ENCODE data around the gene NHSL1. TPM values are rescaled to one million over a fixed set of nuclear protein-coding genes. Genes with fewer than 3 reads are reported as not detected.

Gene NHSL1
- total and polyA plus RNA-seq, 7 donors, result 0.08 to 2.3 (median 1.2) TPM

GRCh38 chr6:138382498-138383265, 116.6 kb downstream of the NHSL1 start:
- H3K9me3 ChIP-seq, result no peaks in the 10 kb centered on the region
- H3K27me3 ChIP-seq (ENCODE audit: insufficient read depth in 3 of 3, low read length in 2 of 3), result no peaks in the 10 kb centered on the region
- no peaks in the 10 kb centered on the region for H3K36me3 ChIP-seq (ENCODE audit: insufficient read depth in 1 of 2, low read depth in 1 of 2)
- no peak overlapping the region for H3K27ac ChIP-seq
- TF ChIP-seq, protein P1, sequence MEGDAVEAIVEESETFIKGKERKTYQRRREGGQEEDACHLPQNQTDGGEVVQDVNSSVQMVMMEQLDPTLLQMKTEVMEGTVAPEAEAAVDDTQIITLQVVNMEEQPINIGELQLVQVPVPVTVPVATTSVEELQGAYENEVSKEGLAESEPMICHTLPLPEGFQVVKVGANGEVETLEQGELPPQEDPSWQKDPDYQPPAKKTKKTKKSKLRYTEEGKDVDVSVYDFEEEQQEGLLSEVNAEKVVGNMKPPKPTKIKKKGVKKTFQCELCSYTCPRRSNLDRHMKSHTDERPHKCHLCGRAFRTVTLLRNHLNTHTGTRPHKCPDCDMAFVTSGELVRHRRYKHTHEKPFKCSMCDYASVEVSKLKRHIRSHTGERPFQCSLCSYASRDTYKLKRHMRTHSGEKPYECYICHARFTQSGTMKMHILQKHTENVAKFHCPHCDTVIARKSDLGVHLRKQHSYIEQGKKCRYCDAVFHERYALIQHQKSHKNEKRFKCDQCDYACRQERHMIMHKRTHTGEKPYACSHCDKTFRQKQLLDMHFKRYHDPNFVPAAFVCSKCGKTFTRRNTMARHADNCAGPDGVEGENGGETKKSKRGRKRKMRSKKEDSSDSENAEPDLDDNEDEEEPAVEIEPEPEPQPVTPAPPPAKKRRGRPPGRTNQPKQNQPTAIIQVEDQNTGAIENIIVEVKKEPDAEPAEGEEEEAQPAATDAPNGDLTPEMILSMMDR (IDR thresholded peaks at IDR 0.05), result no peak
- intact Hi-C loops (cut with DNase I), result no loop called here
- no peak overlapping the region for H3K4me3 ChIP-seq
- 79 to 83% (median 80%) methylated on average over 8 of the region's 8 CpGs for WGBS, 3 donors
- no peaks in the 10 kb centered on the region for H3K4me1 ChIP-seq
- DNase-seq (no peak), ATAC-seq (no peak)

DNA sequence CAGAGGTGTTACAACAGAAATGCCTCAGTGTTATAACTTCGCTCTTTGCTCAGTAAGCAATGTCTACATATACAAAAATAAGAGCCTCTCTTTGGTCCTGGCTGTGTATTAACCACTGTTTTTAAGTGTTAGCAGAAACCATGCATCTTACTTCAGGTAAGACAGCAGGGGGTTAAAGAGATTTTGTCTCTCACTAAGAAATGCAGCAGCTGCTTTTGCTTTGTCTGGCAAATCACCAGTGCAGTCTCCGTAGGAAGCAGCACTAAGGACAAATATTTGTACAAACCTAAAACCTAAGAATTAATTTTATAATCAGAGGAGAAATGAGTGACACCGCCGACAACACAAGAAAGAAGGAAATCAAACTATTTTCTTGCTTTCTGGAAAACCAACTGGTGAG, 120.8 kb downstream of the NHSL1 start:
- no peaks in the 10 kb centered on the region for H3K27me3 ChIP-seq (ENCODE audit: insufficient read depth in 3 of 3, low read length in 2 of 3)
- TF ChIP-seq, protein P1 (IDR thresholded peaks at IDR 0.05), result no peak
- DNase-seq (no peak), ATAC-seq (no peak)
- intact Hi-C loops (cut with DNase I), result no loop called here
- no peak overlapping the region for H3K4me3 ChIP-seq
- H3K36me3 ChIP-seq (ENCODE audit: insufficient read depth in 1 of 2, low read depth in 1 of 2), result no peaks in the 10 kb centered on the region
- no peaks in the 10 kb centered on the region for H3K9me3 ChIP-seq
- H3K4me1 ChIP-seq, result no peaks in the 10 kb centered on the region
- H3K27ac ChIP-seq, result no peak overlapping the region
- 70 to 81% (median 74%) methylated on average over 4 of the region's 4 CpGs for WGBS, 3 donors

GRCh38 chr6:138377844-138378243, 121.5 kb downstream of the NHSL1 start, which contains the start of gene SMIM28:
SMIM28 (plus strand) TSS chr6:138377905; CDS start chr6:138378073, 168 bp downstream.
- Histone ChIP-seq H3K27me3 (ENCODE audit: insufficient read depth in 3 of 3, low read length in 2 of 3) (no peaks in the 10 kb centered on the region), H3K9me3 (no peaks in the 10 kb centered on the region), H3K27ac (no peak within 1 kb of the TSS), H3K36me3 (ENCODE audit: insufficient read depth in 1 of 2, low read depth in 1 of 2) (no peaks in the 10 kb centered on the region), H3K4me3 (no peak within 1 kb of the TSS), H3K4me1 (no peaks in the 10 kb centered on the region)
- WGBS, 3 donors, result 43 to 52% (median 52%) methylated on average over 6 of the region's 6 CpGs
- intact Hi-C loops (cut with DNase I), result no loop called here
- TF ChIP-seq, protein P1 (IDR thresholded peaks at IDR 0.05), result no peak
- DNase-seq, result no peak
- no peak for ATAC-seq

GRCh38 chr6:138377042-138377441, 122.3 kb downstream of the NHSL1 start:
- intact Hi-C loops (cut with DNase I), result no loop called here
- Histone ChIP-seq H3K27ac (no peak overlapping the region), H3K36me3 (ENCODE audit: insufficient read depth in 1 of 2, low read depth in 1 of 2) (no peaks in the 10 kb centered on the region), H3K4me3 (no peak overlapping the region), H3K9me3 (no peaks in the 10 kb centered on the region), H3K4me1 (no peaks in the 10 kb centered on the region), H3K27me3 (ENCODE audit: insufficient read depth in 3 of 3, low read length in 2 of 3) (no peaks in the 10 kb centered on the region)
- no peak for DNase-seq
- TF ChIP-seq, protein P1 (IDR thresholded peaks at IDR 0.05), result no peak
- no peak for ATAC-seq

GRCh38 chr6:138374815-138375214, 124.5 kb downstream of the NHSL1 start:
- no peak overlapping the region for H3K27ac ChIP-seq
- 82 to 89% (median 84%) methylated on average over 2 of the region's 2 CpGs for WGBS, 3 donors
- H3K9me3 ChIP-seq, result no peaks in the 10 kb centered on the region
- H3K4me1 ChIP-seq, result no peaks in the 10 kb centered on the region
- ATAC-seq, result no peak
- H3K27me3 ChIP-seq (ENCODE audit: insufficient read depth in 3 of 3, low read length in 2 of 3), result no peaks in the 10 kb centered on the region
- H3K4me3 ChIP-seq, result no peak overlapping the region
- TF ChIP-seq, protein P1 (IDR thresholded peaks at IDR 0.05), result no peak
- no peak for DNase-seq
- H3K36me3 ChIP-seq (ENCODE audit: insufficient read depth in 1 of 2, low read depth in 1 of 2), result no peaks in the 10 kb centered on the region
- intact Hi-C loops (cut with DNase I), result no loop called here

All from psoas muscle (tissue), 8 donors.